NB4 (cell line): ENCODE measurements around the gene PEPD.

ENCODE experiments used
- DNase-seq: peaks from one replicate; pipeline ENCODE4 v3.0.0; 2010; ENCODE audit warnings: low read depth
- H3K4me3 ChIP-seq: one replicate; pipeline ENCODE4 v1.5.1; 2011; ENCODE audit warnings: mild to moderate bottlenecking, low read depth, low read length, moderate library complexity
- MYC ChIP-seq: IDR thresholded peaks from 2 replicates; pipeline ENCODE4 v1.6.1; 2011; ENCODE audit warnings: low read depth, low read length
- POLR2A ChIP-seq: IDR thresholded peaks from 2 replicates; pipeline ENCODE4 v1.6.1; 2011; ENCODE audit warnings: mild to moderate bottlenecking; ENCODE audit not compliant: insufficient read length; ENCODE audit errors: extremely low read depth
- TF ChIP-seq, protein P1 (sequence below): IDR thresholded peaks from one replicate; pipeline ENCODE4 v1.5.1; 2012; ENCODE audit warnings: low read depth, low read length
- TF ChIP-seq, protein P2 (sequence below): IDR thresholded peaks from 2 replicates; pipeline ENCODE4 v1.6.1; 2011; ENCODE audit warnings: low read depth, low read length

PEPD gene

GRCh38 chr19:33365691-33366090, 155.9 kb downstream of the PEPD start:
- TF ChIP-seq POLR2A = no peak
- DNase-seq = no peak
- no peak overlapping the region for H3K4me3 ChIP-seq

- TF ChIP-seq, protein P1, sequence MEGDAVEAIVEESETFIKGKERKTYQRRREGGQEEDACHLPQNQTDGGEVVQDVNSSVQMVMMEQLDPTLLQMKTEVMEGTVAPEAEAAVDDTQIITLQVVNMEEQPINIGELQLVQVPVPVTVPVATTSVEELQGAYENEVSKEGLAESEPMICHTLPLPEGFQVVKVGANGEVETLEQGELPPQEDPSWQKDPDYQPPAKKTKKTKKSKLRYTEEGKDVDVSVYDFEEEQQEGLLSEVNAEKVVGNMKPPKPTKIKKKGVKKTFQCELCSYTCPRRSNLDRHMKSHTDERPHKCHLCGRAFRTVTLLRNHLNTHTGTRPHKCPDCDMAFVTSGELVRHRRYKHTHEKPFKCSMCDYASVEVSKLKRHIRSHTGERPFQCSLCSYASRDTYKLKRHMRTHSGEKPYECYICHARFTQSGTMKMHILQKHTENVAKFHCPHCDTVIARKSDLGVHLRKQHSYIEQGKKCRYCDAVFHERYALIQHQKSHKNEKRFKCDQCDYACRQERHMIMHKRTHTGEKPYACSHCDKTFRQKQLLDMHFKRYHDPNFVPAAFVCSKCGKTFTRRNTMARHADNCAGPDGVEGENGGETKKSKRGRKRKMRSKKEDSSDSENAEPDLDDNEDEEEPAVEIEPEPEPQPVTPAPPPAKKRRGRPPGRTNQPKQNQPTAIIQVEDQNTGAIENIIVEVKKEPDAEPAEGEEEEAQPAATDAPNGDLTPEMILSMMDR = no peak
- TF ChIP-seq MYC (no peak), POLR2A (no peak)
- TF ChIP-seq, protein P2, sequence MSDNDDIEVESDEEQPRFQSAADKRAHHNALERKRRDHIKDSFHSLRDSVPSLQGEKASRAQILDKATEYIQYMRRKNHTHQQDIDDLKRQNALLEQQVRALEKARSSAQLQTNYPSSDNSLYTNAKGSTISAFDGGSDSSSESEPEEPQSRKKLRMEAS = no peak
- no peak overlapping the region for H3K4me3 ChIP-seq
- no peak for DNase-seq
Measured at GRCh38 chr19:33363476-33363875, 158.1 kb downstream of the PEPD start.

DNA sequence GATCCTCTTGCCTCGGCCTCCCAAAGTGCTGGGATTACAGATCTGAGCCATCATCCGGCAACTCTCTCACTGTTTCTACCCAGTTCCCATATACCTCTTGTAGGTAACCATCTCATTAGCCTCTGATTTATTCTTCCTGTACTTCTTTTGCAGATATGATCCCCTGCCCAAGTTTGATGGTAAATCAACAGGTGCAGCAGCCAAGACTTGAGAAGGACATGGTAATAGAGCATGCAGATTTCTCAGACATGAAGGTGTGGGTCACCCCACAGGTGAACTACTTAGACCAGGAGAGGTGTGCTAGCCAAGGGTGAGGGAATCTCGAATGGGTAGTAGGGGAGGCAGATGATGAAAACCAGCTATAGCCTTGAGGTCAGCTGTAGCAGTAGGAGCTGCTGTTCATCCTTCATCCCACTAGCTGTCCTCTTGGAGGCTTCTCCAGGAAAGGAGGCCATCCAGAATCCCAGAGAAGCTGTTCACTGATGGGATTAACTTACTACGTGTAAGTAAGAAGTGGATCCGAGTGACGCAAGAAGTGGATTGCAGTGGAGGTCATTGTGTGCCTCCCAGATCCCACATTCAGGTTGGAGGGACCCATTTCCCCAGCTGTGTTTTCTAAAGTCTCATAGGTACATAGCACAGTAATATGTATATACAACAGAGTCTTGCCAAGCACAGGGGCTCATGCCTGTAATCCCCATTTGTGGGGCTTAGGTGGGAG, 158.9 kb downstream of the PEPD start:
- H3K4me3 ChIP-seq = no peak overlapping the region
- no peak for DNase-seq
- TF ChIP-seq, protein P1 = no peak
- TF ChIP-seq MYC (no peak), POLR2A (no peak)
- TF ChIP-seq, protein P2 = no peak

GRCh38 chr19:33359581-33359980, 162.0 kb downstream of the PEPD start:
- DNase-seq = no peak
- TF ChIP-seq, protein P1 = no peak
- no peak overlapping the region for H3K4me3 ChIP-seq

- TF ChIP-seq, protein P1 = no peak
- no peak overlapping the region for H3K4me3 ChIP-seq
- no peak for DNase-seq
Measured at GRCh38 chr19:33358408-33358807, 163.2 kb downstream of the PEPD start.

DNA sequence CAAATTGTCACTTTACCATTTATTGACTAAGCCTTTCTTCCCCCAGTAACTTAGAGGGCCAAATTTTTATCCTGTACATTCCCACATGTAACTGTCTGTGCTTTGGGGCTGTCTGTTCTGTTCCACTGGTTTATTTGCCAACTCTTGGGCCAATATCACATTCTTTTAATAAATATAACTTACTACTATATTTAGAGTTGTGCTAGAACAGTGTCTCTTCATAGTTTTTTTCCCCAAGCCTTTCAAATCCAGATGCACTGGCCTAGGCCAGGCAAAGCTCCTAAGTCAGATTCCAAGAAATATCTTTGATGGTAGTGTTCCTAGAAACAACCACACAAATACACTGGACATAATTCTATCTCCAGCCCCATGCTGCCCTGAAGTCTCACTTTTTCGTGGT, 164.0 kb downstream of the PEPD start:
- DNase-seq = no peak
- H3K4me3 ChIP-seq = no peak overlapping the region
- TF ChIP-seq, protein P2 = no peak
- TF ChIP-seq MYC (no peak), POLR2A (no peak)
- TF ChIP-seq, protein P1 = no peak

GRCh38 chr19:33355535-33355934, 166.1 kb downstream of the PEPD start:
- TF ChIP-seq POLR2A = no peak
- TF ChIP-seq, protein P1 = no peak
- TF ChIP-seq, protein P2 = no peak
- TF ChIP-seq MYC = no peak
- DNase-seq = no peak
- no peak overlapping the region for H3K4me3 ChIP-seq
